Endodermal cell (in vitro differentiated cells): Measurements from ENCODE around the gene TRIP12. TPM values are rescaled to one million over a fixed set of nuclear protein-coding genes. Genes with fewer than 3 reads are reported as not detected.
"Not testable (repeated sequence)": the region's sequence is repeated elsewhere in the genome, so short reads cannot be mapped to it uniquely, and the experiment has no call there.

ENCODE experiments used
- DNase-seq: peaks from one replicate; pipeline ENCODE4 v3.0.0-alpha.2; 2017
- H3K27ac ChIP-seq: 2 replicates; pipeline ENCODE4 v1.5.1; 2013; ENCODE audit warnings: mild to moderate bottlenecking, low read depth, low read length, moderate library complexity
- H3K27me3 ChIP-seq: 2 replicates; pipeline ENCODE4 v1.6.1; 2013; ENCODE audit warnings: mild to moderate bottlenecking, low read length, moderate library complexity; ENCODE audit not compliant: insufficient read depth, control insufficient read depth, poor library complexity, severe bottlenecking
- H3K36me3 ChIP-seq: 2 replicates; pipeline ENCODE4 v1.7.0; 2013; ENCODE audit warnings: mild to moderate bottlenecking, low read length, moderate library complexity; ENCODE audit not compliant: control insufficient read depth, insufficient read depth
- H3K4me1 ChIP-seq: one replicate; pipeline ENCODE4 v1.7.0; 2013; ENCODE audit warnings: low read length; ENCODE audit not compliant: control insufficient read depth, insufficient read depth
- H3K4me3 ChIP-seq: 2 replicates; pipeline ENCODE4 v1.5.1; 2013; ENCODE audit warnings: mild to moderate bottlenecking, low read length, moderate library complexity
- H3K9ac ChIP-seq: 2 replicates; pipeline ENCODE4 v1.6.1; 2013; ENCODE audit warnings: mild to moderate bottlenecking, low read length, moderate library complexity; ENCODE audit not compliant: poor library complexity, severe bottlenecking; ENCODE audit errors: extremely low read depth
- H3K9me3 ChIP-seq: 2 replicates; pipeline ENCODE4 v1.6.1; 2013; ENCODE audit warnings: mild to moderate bottlenecking, low read length, moderate library complexity; ENCODE audit not compliant: control insufficient read depth
- H3K27ac Mint-ChIP-seq: 2 replicates; pipeline ENCODE4 v1.8.0; 2020; ENCODE audit warnings: mixed read lengths
- H3K27me3 Mint-ChIP-seq: 2 replicates; pipeline ENCODE4 v1.8.0; 2021; ENCODE audit warnings: mild to moderate bottlenecking, mixed read lengths; ENCODE audit not compliant: insufficient read depth
- H3K36me3 Mint-ChIP-seq: 2 replicates; pipeline ENCODE4 v1.8.0; 2020; ENCODE audit warnings: low read depth, mixed read lengths
- H3K4me1 Mint-ChIP-seq: 2 replicates; pipeline ENCODE4 v1.8.0; 2020; ENCODE audit warnings: mixed read lengths
- H3K4me3 Mint-ChIP-seq: 2 replicates; pipeline ENCODE4 v1.8.0; 2020; ENCODE audit warnings: mild to moderate bottlenecking, moderate library complexity, mixed read lengths
- H3K9me3 Mint-ChIP-seq: 2 replicates; pipeline ENCODE4 v1.8.0; 2020; ENCODE audit warnings: mild to moderate bottlenecking, mixed read lengths
- WGBS, 2 experiments: methylation state at CpG; one replicate each; pipeline versions ENCODE4 v1.1.5 to v1.1.7; 2013; ENCODE audit warnings: missing lambda C conversion rate in 2 of 2, mixed read lengths in 1 of 2; ENCODE audit not compliant: insufficient coverage in 1 of 2, insufficient read length in 1 of 2; 5-methylcytosine and 5-hydroxymethylcytosine counted together
- total RNA-seq, 2 donors: library from RNA; stranded (reverse); fragmentation: NEBNext Ultra II Directional in 1 of 2; extraction: Animal tissue kit (Norgen Biotek cat#: 25700) in 1 of 2; gene quantifications; 2 replicates in 1 of 2; 3 replicates in 1 of 2; pipeline ENCODE4 v1.2.1, GENCODE V29; 2021
- TF ChIP-seq, protein P1 (sequence below): fragments of 200-600 bp; sonication (generic); conservative IDR thresholded peaks from 2 replicates; pipeline ENCODE4 v1.5.0; 2021; ENCODE audit warnings: antibody characterized with exemption, mild to moderate bottlenecking

Gene TRIP12
- total RNA-seq, 2 donors from 2014 or later, result 177 to 229 TPM

- H3K27me3 Mint-ChIP-seq, result no peaks in the 10 kb centered on the region
- no peak for DNase-seq
- H3K9me3 Mint-ChIP-seq, result peaks cover 10% of the 10 kb centered on the region
- peaks cover 12% of the 10 kb centered on the region for H3K4me1 Mint-ChIP-seq
- no peak overlapping the region for H3K27ac Mint-ChIP-seq
- H3K4me3 Mint-ChIP-seq, result no peak overlapping the region
- H3K36me3 Mint-ChIP-seq, result peaks cover 1% of the 10 kb centered on the region
- H3K4me1 ChIP-seq, result no peaks in the 10 kb centered on the region
- no peak overlapping the region for H3K27ac ChIP-seq
- H3K36me3 ChIP-seq, result no peaks in the 10 kb centered on the region
- H3K27me3 ChIP-seq, result no peaks in the 10 kb centered on the region
- WGBS, 2 experiments, result 94 to 100% methylated on average over 1 to 3 of the region's 3 CpGs
- no peak overlapping the region for H3K9ac ChIP-seq
- no peak overlapping the region for H3K4me3 ChIP-seq
- TF ChIP-seq, protein P1, sequence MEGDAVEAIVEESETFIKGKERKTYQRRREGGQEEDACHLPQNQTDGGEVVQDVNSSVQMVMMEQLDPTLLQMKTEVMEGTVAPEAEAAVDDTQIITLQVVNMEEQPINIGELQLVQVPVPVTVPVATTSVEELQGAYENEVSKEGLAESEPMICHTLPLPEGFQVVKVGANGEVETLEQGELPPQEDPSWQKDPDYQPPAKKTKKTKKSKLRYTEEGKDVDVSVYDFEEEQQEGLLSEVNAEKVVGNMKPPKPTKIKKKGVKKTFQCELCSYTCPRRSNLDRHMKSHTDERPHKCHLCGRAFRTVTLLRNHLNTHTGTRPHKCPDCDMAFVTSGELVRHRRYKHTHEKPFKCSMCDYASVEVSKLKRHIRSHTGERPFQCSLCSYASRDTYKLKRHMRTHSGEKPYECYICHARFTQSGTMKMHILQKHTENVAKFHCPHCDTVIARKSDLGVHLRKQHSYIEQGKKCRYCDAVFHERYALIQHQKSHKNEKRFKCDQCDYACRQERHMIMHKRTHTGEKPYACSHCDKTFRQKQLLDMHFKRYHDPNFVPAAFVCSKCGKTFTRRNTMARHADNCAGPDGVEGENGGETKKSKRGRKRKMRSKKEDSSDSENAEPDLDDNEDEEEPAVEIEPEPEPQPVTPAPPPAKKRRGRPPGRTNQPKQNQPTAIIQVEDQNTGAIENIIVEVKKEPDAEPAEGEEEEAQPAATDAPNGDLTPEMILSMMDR, result no peak
- peaks cover 1% of the 10 kb centered on the region for H3K9me3 ChIP-seq
Measured at GRCh38 chr2:229969921-229970320, 48.1 kb upstream of the TRIP12 start.

DNA sequence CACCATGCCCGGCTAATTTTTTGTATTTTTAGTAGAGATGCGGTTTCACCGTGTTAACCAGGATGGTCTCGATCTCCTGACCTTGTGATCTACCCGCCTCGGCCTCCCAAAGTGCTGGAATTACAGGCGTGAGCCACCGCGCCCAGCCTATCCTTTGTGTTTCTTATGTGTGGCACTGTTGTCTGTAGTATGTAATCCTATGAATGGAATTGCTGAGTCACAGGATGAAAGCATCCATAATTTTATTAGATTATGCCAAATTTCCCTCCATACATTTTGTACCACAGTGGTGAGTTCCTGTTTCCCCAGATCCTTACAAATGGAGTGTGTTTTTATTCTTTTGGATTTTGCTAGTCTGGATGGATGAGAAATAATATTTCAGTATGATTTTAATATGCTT lies 41.8 kb upstream of the TRIP12 start:
- H3K36me3 ChIP-seq, H3K4me1 ChIP-seq, H3K9me3 Mint-ChIP-seq, H3K36me3 Mint-ChIP-seq, H3K4me1 Mint-ChIP-seq, H3K27ac ChIP-seq, H3K27me3 Mint-ChIP-seq, DNase-seq, H3K4me3 ChIP-seq, H3K27me3 ChIP-seq, H3K4me3 Mint-ChIP-seq, H3K9me3 ChIP-seq, H3K9ac ChIP-seq, H3K27ac Mint-ChIP-seq: not testable (repeated sequence)
- 95% methylated on average over 9 of the region's 9 CpGs; no CpG with 5 or more reads in 1 of the 2 experiments for WGBS, 2 experiments

DNA sequence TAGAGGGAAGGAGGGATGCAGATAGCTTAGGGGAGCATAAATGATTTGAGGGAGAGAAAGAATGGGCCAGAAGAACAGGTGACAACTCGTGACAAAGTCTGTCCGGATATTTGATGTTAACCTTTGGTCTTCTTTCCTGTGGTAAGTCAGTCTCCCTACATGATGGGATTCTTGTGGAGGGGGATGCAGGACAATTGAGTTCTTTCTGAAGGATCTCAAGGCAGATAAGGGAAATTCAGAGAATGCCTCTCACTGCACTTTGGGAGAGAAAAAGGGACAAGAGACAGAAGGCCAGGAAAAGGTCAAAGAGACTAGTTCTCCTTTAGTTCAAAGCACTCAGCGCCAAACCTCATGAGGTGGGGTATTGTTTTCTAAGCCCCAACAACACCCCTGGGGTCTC lies 34.7 kb upstream of the TRIP12 start:
- no peak overlapping the region for H3K9ac ChIP-seq
- H3K4me3 ChIP-seq, result no peak overlapping the region
- WGBS, 2 experiments, result 75 to 86% methylated on average over 3 of the region's 3 CpGs
- Mint-ChIP-seq H3K27ac (no peak overlapping the region), H3K4me1 (peaks cover 20% of the 10 kb centered on the region), H3K9me3 (no peaks in the 10 kb centered on the region), H3K27me3 (no peaks in the 10 kb centered on the region), H3K36me3 (peaks cover 8% of the 10 kb centered on the region), H3K4me3 (no peak overlapping the region)
- H3K27ac ChIP-seq, result no peak overlapping the region
- peaks cover 6% of the 10 kb centered on the region for H3K4me1 ChIP-seq
- no peaks in the 10 kb centered on the region for H3K27me3 ChIP-seq
- TF ChIP-seq, protein P1, result no peak
- no peaks in the 10 kb centered on the region for H3K36me3 ChIP-seq
- H3K9me3 ChIP-seq, result no peaks in the 10 kb centered on the region
- no peak for DNase-seq

- no peak overlapping the region for H3K27ac Mint-ChIP-seq
- peaks cover 6% of the 10 kb centered on the region for H3K4me1 ChIP-seq
- H3K36me3 Mint-ChIP-seq, result peaks cover 8% of the 10 kb centered on the region
- 100% methylated on average over 1 of the region's 1 CpG; no CpG with 5 or more reads in 1 of the 2 experiments for WGBS, 2 experiments
- TF ChIP-seq, protein P1, result no peak
- H3K9me3 ChIP-seq, result no peaks in the 10 kb centered on the region
- peaks cover 20% of the 10 kb centered on the region for H3K4me1 Mint-ChIP-seq
- H3K4me3 ChIP-seq, result no peak overlapping the region
- H3K9me3 Mint-ChIP-seq, result no peaks in the 10 kb centered on the region
- no peaks in the 10 kb centered on the region for H3K27me3 ChIP-seq
- H3K36me3 ChIP-seq, result no peaks in the 10 kb centered on the region
- H3K9ac ChIP-seq, result no peak overlapping the region
- no peak overlapping the region for H3K27ac ChIP-seq
- no peak for DNase-seq
- no peaks in the 10 kb centered on the region for H3K27me3 Mint-ChIP-seq
- H3K4me3 Mint-ChIP-seq, result no peak overlapping the region
Measured at GRCh38 chr2:229955663-229956062, 33.9 kb upstream of the TRIP12 start.
